H9 (cell line): ENCODE data around the gene RPL10A. TPM values are rescaled to one million over a fixed set of nuclear protein-coding genes. Genes with fewer than 3 reads are reported as not detected.

Source experiments
- DNase-seq: peaks from one replicate; pipeline ENCODE4 v3.0.0-alpha.2; 2017
- H2AFZ ChIP-seq: one replicate; pipeline ENCODE4 v1.6.1; 2013; ENCODE audit warnings: mild to moderate bottlenecking, low read length, control low read depth, moderate library complexity
- H2AK5ac ChIP-seq: 2 replicates; pipeline ENCODE4 v1.6.1; 2013; ENCODE audit warnings: low read length, control low read depth, mixed read lengths; ENCODE audit not compliant: insufficient read length
- H2BK120ac ChIP-seq: one replicate; pipeline ENCODE4 v1.6.1; 2013; ENCODE audit warnings: low read depth, mild to moderate bottlenecking, low read length, control low read depth, inconsistent platforms; ENCODE audit not compliant: poor library complexity, severe bottlenecking
- H2BK12ac ChIP-seq: 2 replicates; pipeline ENCODE4 v1.6.1; 2013; ENCODE audit warnings: low read length, control low read depth, mixed read lengths, low read depth; ENCODE audit not compliant: insufficient read length
- H2BK15ac ChIP-seq: 2 replicates; pipeline ENCODE4 v1.6.1; 2013; ENCODE audit warnings: low read depth, low read length, control low read depth
- H2BK20ac ChIP-seq: one replicate; pipeline ENCODE4 v1.6.1; 2013; ENCODE audit warnings: low read depth, mild to moderate bottlenecking, low read length, control low read depth, inconsistent platforms; ENCODE audit not compliant: poor library complexity, severe bottlenecking
- H2BK5ac ChIP-seq: 2 replicates; pipeline ENCODE4 v1.6.1; 2013; ENCODE audit warnings: low read length, control low read depth, mixed read lengths; ENCODE audit not compliant: insufficient read length
- H3K14ac ChIP-seq: 2 replicates; pipeline ENCODE4 v1.6.1; 2013; ENCODE audit warnings: low read length, control low read depth; ENCODE audit not compliant: insufficient read depth
- H3K18ac ChIP-seq: 2 replicates; pipeline ENCODE4 v1.6.1; 2013; ENCODE audit warnings: low read depth, mild to moderate bottlenecking, mixed read lengths, low read length, control low read depth; ENCODE audit not compliant: insufficient read length
- H3K23ac ChIP-seq: 2 replicates; pipeline ENCODE4 v1.6.1; 2013; ENCODE audit warnings: low read length, control low read depth, mixed read lengths, low read depth; ENCODE audit not compliant: insufficient read length
- H3K23me2 ChIP-seq: 2 replicates; pipeline ENCODE4 v1.6.1; 2013; ENCODE audit warnings: low read depth, mild to moderate bottlenecking, mixed read lengths, low read length, control low read depth; ENCODE audit not compliant: insufficient read length, poor library complexity, severe bottlenecking
- H3K27ac ChIP-seq: 2 replicates; pipeline ENCODE4 v1.5.1; 2013; ENCODE audit warnings: low read length, control low read depth, mixed read lengths, low read depth; ENCODE audit not compliant: insufficient read length
- H3K27me3 ChIP-seq: 2 replicates; pipeline ENCODE4 v1.6.1; 2013; ENCODE audit warnings: low read length, control low read depth, inconsistent platforms; ENCODE audit not compliant: insufficient read depth
- H3K4ac ChIP-seq: 2 replicates; pipeline ENCODE4 v1.6.1; 2013; ENCODE audit warnings: low read depth, mild to moderate bottlenecking, control low read depth, inconsistent platforms, low read length, moderate library complexity
- H3K4me1 ChIP-seq: 2 replicates; pipeline ENCODE4 v1.6.1; 2013; ENCODE audit warnings: low read length, control low read depth, inconsistent platforms; ENCODE audit not compliant: insufficient read depth
- H3K4me2 ChIP-seq: 2 replicates; pipeline ENCODE4 v1.6.1; 2013; ENCODE audit warnings: low read length, control low read depth, mixed read lengths; ENCODE audit not compliant: insufficient read length, insufficient read depth
- H3K56ac ChIP-seq: 2 replicates; pipeline ENCODE4 v1.6.1; 2013; ENCODE audit warnings: low read depth, mild to moderate bottlenecking, mixed read lengths, low read length, control low read depth; ENCODE audit not compliant: insufficient read length
- H3K79me1 ChIP-seq: 2 replicates; pipeline ENCODE4 v1.6.1; 2013; ENCODE audit warnings: low read depth, mild to moderate bottlenecking, moderate library complexity, low read length, control low read depth, inconsistent platforms; ENCODE audit not compliant: insufficient read depth, poor library complexity, severe bottlenecking
- H3K79me2 ChIP-seq: 2 replicates; pipeline ENCODE4 v1.6.1; 2013; ENCODE audit warnings: low read length, control low read depth, inconsistent platforms; ENCODE audit not compliant: insufficient read depth
- H3K9ac ChIP-seq: 2 replicates; pipeline ENCODE4 v1.6.1; 2013; ENCODE audit warnings: low read length, control low read depth, mixed read lengths; ENCODE audit not compliant: insufficient read length; ENCODE audit errors: extremely low read depth
- H3K9me3 ChIP-seq: one replicate; pipeline ENCODE4 v1.6.1; 2013; ENCODE audit warnings: low read depth, low read length, inconsistent platforms; ENCODE audit not compliant: control insufficient read depth
- H3T11ph ChIP-seq: one replicate; pipeline ENCODE4 v1.6.1; 2013; ENCODE audit warnings: mild to moderate bottlenecking, low read length, control low read depth, inconsistent platforms
- H4K20me1 ChIP-seq: one replicate; pipeline ENCODE4 v1.6.1; 2013; ENCODE audit not compliant: control insufficient read depth, insufficient read length, insufficient read depth
- H4K5ac ChIP-seq: 2 replicates; pipeline ENCODE4 v1.6.1; 2013; ENCODE audit warnings: low read depth, mild to moderate bottlenecking, mixed read lengths, low read length, control low read depth; ENCODE audit not compliant: insufficient read length
- H4K8ac ChIP-seq: replicated peaks from 2 replicates; pipeline ENCODE4 v1.6.1; 2013; ENCODE audit warnings: low read length, control low read depth, mixed read lengths, low read depth; ENCODE audit not compliant: insufficient read length
- H4K91ac ChIP-seq: 2 replicates; pipeline ENCODE4 v1.6.1; 2013; ENCODE audit warnings: low read depth, mild to moderate bottlenecking, moderate library complexity, mixed read lengths, low read length, control low read depth; ENCODE audit not compliant: insufficient read length
- H3K27ac Mint-ChIP-seq, 3 experiments: 2 replicates in 2 of 3; 3 replicates in 1 of 3; pipeline ENCODE4 v1.8.0; 2020 to 2021; ENCODE audit warnings: mixed read lengths in 3 of 3, mild to moderate bottlenecking in 1 of 3, moderate library complexity in 1 of 3
- H3K27me3 Mint-ChIP-seq: 2 replicates; pipeline ENCODE4 v1.8.0; 2021; ENCODE audit warnings: low read depth, mild to moderate bottlenecking, moderate library complexity, mixed read lengths
- H3K36me3 Mint-ChIP-seq, 3 experiments: 2 replicates in 2 of 3; 3 replicates in 1 of 3; pipeline ENCODE4 v1.8.0; 2020 to 2021; ENCODE audit warnings: low read depth in 3 of 3, mixed read lengths in 3 of 3; ENCODE audit not compliant: insufficient read depth in 1 of 3
- H3K4me1 Mint-ChIP-seq, 2 experiments: 2 replicates each; pipeline ENCODE4 v1.8.0; 2020; ENCODE audit warnings: mixed read lengths in 2 of 2
- H3K4me3 Mint-ChIP-seq, 2 experiments: 2 replicates in 1 of 2; 3 replicates in 1 of 2; pipeline ENCODE4 v1.8.0; 2020 to 2021; ENCODE audit warnings: mild to moderate bottlenecking in 2 of 2, mixed read lengths in 2 of 2, moderate library complexity in 1 of 2
- H3K9me3 Mint-ChIP-seq, 2 experiments: 2 replicates in 1 of 2; 3 replicates in 1 of 2; pipeline ENCODE4 v1.8.0; 2020; ENCODE audit warnings: mild to moderate bottlenecking in 2 of 2, mixed read lengths in 2 of 2, moderate library complexity in 1 of 2
- CTCF ChIP-seq: fragments of 200-600 bp; sonication (generic); conservative IDR thresholded peaks from 3 replicates; pipeline ENCODE4 v1.8.0; 2021; ENCODE audit warnings: antibody characterized with exemption, mild to moderate bottlenecking
- WGBS: extraction: QIAGEN DNeasy Blood & Tissue Kit; methylation state at CpG from one replicate; pipeline ENCODE4 v1.1.7; 2013; ENCODE audit warnings: missing lambda C conversion rate, low lambda C conversion rate, mixed read lengths; ENCODE audit not compliant: insufficient read length; ENCODE audit errors: extremely low coverage; 5-methylcytosine and 5-hydroxymethylcytosine counted together
- total RNA-seq: library from RNA; stranded (reverse); gene quantifications from 2 replicates; pipeline ENCODE4 v1.2.1, GENCODE V29; 2021

RPL10A gene
- total RNA-seq, 1 experiment from 2014 or later = 1,830 TPM

- Histone ChIP-seq H3K14ac (peak overlapping the region; percentile 1; the same call in 1 of the 2 replicates), H2BK12ac (no peak overlapping the region), H3K4me2 (no peak overlapping the region), H2BK5ac (no peak overlapping the region), H3K23me2 (no peaks in the 10 kb centered on the region), H3K27ac (no peak overlapping the region), H4K20me1 (no peaks in the 10 kb centered on the region), H3K4ac (no peak overlapping the region), H3K4me1 (peaks cover 10% of the 10 kb centered on the region; the same call in 1 of the 2 replicates), H2BK120ac (no peak overlapping the region), H4K91ac (no peak overlapping the region), H3K9me3 (no peaks in the 10 kb centered on the region), H3K23ac (no peak overlapping the region), H3K27me3 (no peaks in the 10 kb centered on the region), H3K56ac (no peak overlapping the region), H3K9ac (no peak overlapping the region), H2AK5ac (no peak overlapping the region), H4K5ac (no peak overlapping the region), H3K79me1 (no peaks in the 10 kb centered on the region), H3T11ph (no peak overlapping the region), H2AFZ (no peak overlapping the region), H4K8ac (no peak overlapping the region), H2BK15ac (no peak overlapping the region), H3K79me2 (no peaks in the 10 kb centered on the region), H3K18ac (no peak overlapping the region), H2BK20ac (no peak overlapping the region)
- no peak for DNase-seq
- Mint-ChIP-seq H3K4me1 (peaks cover 14 to 23% of the 10 kb centered on the region in 2 experiments), H3K4me3 (no peak overlapping the region; a peak in 1 of 5 replicates), H3K36me3 (peaks cover 6 to 13% (median 9%) of the 10 kb centered on the region in 3 experiments; a peak in 6 of 7 replicates), H3K27me3 (no peaks in the 10 kb centered on the region), H3K9me3 (no peaks in the 10 kb centered on the region), H3K27ac (peak overlapping the region in 2 of 3 experiments; percentile 8 to 87; a peak in 1 of 7 replicates)
- no peak for TF ChIP-seq CTCF
- no CpG with 5 or more reads among the region's 14 CpGs for WGBS
These were observed 48.2 kb upstream of the RPL10A start for GRCh38 chr6:35419961-35420360.
